ENCODE data around the gene ACSL3.

Gene ACSL3

GRCh38 chr2:222973237-222973636, 112.4 kb downstream of the ACSL3 start:
- H3K79me1 ChIP-seq (ENCODE audit: low read depth, low read length): no peaks in the 10 kb centered on the region
- H3K9me3 ChIP-seq (replicated peaks in 1 of 2; ENCODE audit: control insufficient read depth in 2 of 2, insufficient read depth in 1 of 2, low read depth in 1 of 2, low read length in 2 of 2): no peaks in the 10 kb centered on the region
- H2AFZ ChIP-seq (ENCODE audit: low read length): no peak overlapping the region
- peaks cover 0 to 3% of the 10 kb centered on the region in 2 donors for H3K4me1 ChIP-seq (ENCODE audit: control insufficient read depth in 2 of 2, insufficient read depth in 1 of 2, low read depth in 1 of 2, low read length in 2 of 2)
- no peaks in the 10 kb centered on the region for H3K27me3 ChIP-seq (ENCODE audit: control insufficient read depth in 3 of 3, insufficient read depth in 3 of 3, low read depth in 1 of 3, low read length in 3 of 3)
- H3K23ac ChIP-seq (ENCODE audit: low read depth, low read length, poor library complexity): no peak overlapping the region
- H3K36me3 ChIP-seq (replicated peaks in 1 of 2; ENCODE audit: control insufficient read depth in 2 of 2, insufficient read depth in 2 of 2, low read length in 2 of 2): no peaks in the 10 kb centered on the region
- H2BK15ac ChIP-seq (ENCODE audit: low read length): no peak overlapping the region
- H2BK5ac ChIP-seq (ENCODE audit: low read length): no peak overlapping the region
- no CpG with 5 or more reads among the region's 4 CpGs for WGBS, 2 donors (ENCODE audit: extremely low coverage in 2 of 2, insufficient read length in 2 of 2, insufficient replicate concordance in 1 of 2)
- DNase-seq (ENCODE audit: low spot score): no peak
- H4K8ac ChIP-seq (ENCODE audit: low read depth, low read length): no peak overlapping the region
- H3K4ac ChIP-seq (ENCODE audit: low read length): no peak overlapping the region
- no peak overlapping the region for H3K18ac ChIP-seq (ENCODE audit: low read length)
- no peak overlapping the region for H3K4me3 ChIP-seq (ENCODE audit: low read length in 2 of 2)
- no peak overlapping the region for H3K4me2 ChIP-seq (ENCODE audit: insufficient read depth, low read length, poor library complexity, severe bottlenecking)
- H4K91ac ChIP-seq (ENCODE audit: low read depth, low read length, poor library complexity): no peak overlapping the region
- no peak overlapping the region for H2AK5ac ChIP-seq (ENCODE audit: low read depth, low read length)
- H3K14ac ChIP-seq (ENCODE audit: low read length): no peak overlapping the region
- H2BK12ac ChIP-seq (ENCODE audit: low read length): no peak overlapping the region
- no peak overlapping the region for H3K9ac ChIP-seq (ENCODE audit: low read depth, low read length, poor library complexity)
- no peak overlapping the region for H3K27ac ChIP-seq (replicated peaks; ENCODE audit: low read length)
- no peak overlapping the region for H2BK120ac ChIP-seq (ENCODE audit: low read depth, low read length)

- WGBS, 2 donors (ENCODE audit: extremely low coverage in 2 of 2, insufficient read length in 2 of 2, insufficient replicate concordance in 1 of 2): no CpG with 5 or more reads among the region's 2 CpGs
- no peak overlapping the region for H2BK15ac ChIP-seq (ENCODE audit: low read length)
- H3K4me3 ChIP-seq (ENCODE audit: low read length in 2 of 2): no peak overlapping the region
- H3K27me3 ChIP-seq (ENCODE audit: control insufficient read depth in 3 of 3, insufficient read depth in 3 of 3, low read depth in 1 of 3, low read length in 3 of 3): no peaks in the 10 kb centered on the region
- no peak overlapping the region for H3K4ac ChIP-seq (ENCODE audit: low read length)
- H3K36me3 ChIP-seq (replicated peaks in 1 of 2; ENCODE audit: control insufficient read depth in 2 of 2, insufficient read depth in 2 of 2, low read length in 2 of 2): no peaks in the 10 kb centered on the region
- H3K9me3 ChIP-seq (replicated peaks in 1 of 2; ENCODE audit: control insufficient read depth in 2 of 2, insufficient read depth in 1 of 2, low read depth in 1 of 2, low read length in 2 of 2): no peaks in the 10 kb centered on the region
- no peak overlapping the region for H2BK5ac ChIP-seq (ENCODE audit: low read length)
- no peak overlapping the region for H2BK12ac ChIP-seq (ENCODE audit: low read length)
- no peaks in the 10 kb centered on the region for H3K79me1 ChIP-seq (ENCODE audit: low read depth, low read length)
- no peak overlapping the region for H4K91ac ChIP-seq (ENCODE audit: low read depth, low read length, poor library complexity)
- no peak overlapping the region for H3K18ac ChIP-seq (ENCODE audit: low read length)
- no peak for DNase-seq (ENCODE audit: low spot score)
- no peak overlapping the region for H4K8ac ChIP-seq (ENCODE audit: low read depth, low read length)
- no peak overlapping the region for H2AK5ac ChIP-seq (ENCODE audit: low read depth, low read length)
- no peak overlapping the region for H2AFZ ChIP-seq (ENCODE audit: low read length)
- no peak overlapping the region for H3K4me2 ChIP-seq (ENCODE audit: insufficient read depth, low read length, poor library complexity, severe bottlenecking)
- H3K14ac ChIP-seq (ENCODE audit: low read length): no peak overlapping the region
- H3K27ac ChIP-seq (replicated peaks; ENCODE audit: low read length): no peak overlapping the region
- no peak overlapping the region for H3K23ac ChIP-seq (ENCODE audit: low read depth, low read length, poor library complexity)
- H3K9ac ChIP-seq (ENCODE audit: low read depth, low read length, poor library complexity): no peak overlapping the region
- peaks cover 0 to 3% of the 10 kb centered on the region in 2 donors for H3K4me1 ChIP-seq (ENCODE audit: control insufficient read depth in 2 of 2, insufficient read depth in 1 of 2, low read depth in 1 of 2, low read length in 2 of 2)
- H2BK120ac ChIP-seq (ENCODE audit: low read depth, low read length): no peak overlapping the region
Measured at GRCh38 chr2:222973733-222974132, 112.9 kb downstream of the ACSL3 start.

GRCh38 chr2:222976521-222977061, 115.8 kb downstream of the ACSL3 start:
- H3K14ac ChIP-seq (ENCODE audit: low read length): no peak overlapping the region
- H2BK15ac ChIP-seq (ENCODE audit: low read length): no peak overlapping the region
- no peak overlapping the region for H2BK120ac ChIP-seq (ENCODE audit: low read depth, low read length)
- H4K91ac ChIP-seq (ENCODE audit: low read depth, low read length, poor library complexity): no peak overlapping the region
- H3K4me1 ChIP-seq (ENCODE audit: control insufficient read depth in 2 of 2, insufficient read depth in 1 of 2, low read depth in 1 of 2, low read length in 2 of 2): peaks cover 0 to 3% of the 10 kb centered on the region in 2 donors
- H2BK12ac ChIP-seq (ENCODE audit: low read length): no peak overlapping the region
- H2AK5ac ChIP-seq (ENCODE audit: low read depth, low read length): no peak overlapping the region
- no peak overlapping the region for H3K9ac ChIP-seq (ENCODE audit: low read depth, low read length, poor library complexity)
- no peak overlapping the region for H3K23ac ChIP-seq (ENCODE audit: low read depth, low read length, poor library complexity)
- no peak for DNase-seq (ENCODE audit: low spot score)
- no peaks in the 10 kb centered on the region for H3K9me3 ChIP-seq (replicated peaks in 1 of 2; ENCODE audit: control insufficient read depth in 2 of 2, insufficient read depth in 1 of 2, low read depth in 1 of 2, low read length in 2 of 2)
- H3K36me3 ChIP-seq (replicated peaks in 1 of 2; ENCODE audit: control insufficient read depth in 2 of 2, insufficient read depth in 2 of 2, low read length in 2 of 2): no peaks in the 10 kb centered on the region
- H3K27me3 ChIP-seq (ENCODE audit: control insufficient read depth in 3 of 3, insufficient read depth in 3 of 3, low read depth in 1 of 3, low read length in 3 of 3): no peaks in the 10 kb centered on the region
- H3K4me2 ChIP-seq (ENCODE audit: insufficient read depth, low read length, poor library complexity, severe bottlenecking): no peak overlapping the region
- no peaks in the 10 kb centered on the region for H3K79me1 ChIP-seq (ENCODE audit: low read depth, low read length)
- H2AFZ ChIP-seq (ENCODE audit: low read length): no peak overlapping the region
- no peak overlapping the region for H3K4me3 ChIP-seq (ENCODE audit: low read length in 2 of 2)
- H3K18ac ChIP-seq (ENCODE audit: low read length): no peak overlapping the region
- H3K4ac ChIP-seq (ENCODE audit: low read length): no peak overlapping the region
- no peak overlapping the region for H3K27ac ChIP-seq (replicated peaks; ENCODE audit: low read length)
- no peak overlapping the region for H4K8ac ChIP-seq (ENCODE audit: low read depth, low read length)
- no peak overlapping the region for H2BK5ac ChIP-seq (ENCODE audit: low read length)
- WGBS, 2 donors (ENCODE audit: extremely low coverage in 2 of 2, insufficient read length in 2 of 2, insufficient replicate concordance in 1 of 2): no CpG with 5 or more reads among the region's 3 CpGs

DNA sequence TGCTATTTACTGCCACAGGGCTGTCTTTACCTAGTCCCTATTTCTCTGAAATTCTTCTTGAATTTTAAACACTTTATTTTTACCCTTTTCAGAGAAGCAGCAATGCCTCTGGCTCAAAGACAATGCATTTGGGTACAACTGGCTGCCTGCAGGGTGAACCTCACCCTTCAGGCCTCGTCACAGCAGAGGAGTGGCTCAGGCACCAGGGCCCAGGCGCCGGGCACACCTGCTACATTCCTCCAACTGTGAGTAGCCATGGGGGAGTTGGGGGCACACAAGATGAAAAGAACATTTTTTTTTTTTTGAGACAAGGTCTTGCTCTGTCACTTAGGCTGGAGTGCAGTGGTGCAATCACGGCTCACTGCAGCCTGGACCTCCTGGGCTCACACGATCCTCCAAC, 116.3 kb downstream of the ACSL3 start:
- no peak overlapping the region for H3K14ac ChIP-seq (ENCODE audit: low read length)
- H4K8ac ChIP-seq (ENCODE audit: low read depth, low read length): no peak overlapping the region
- H3K27me3 ChIP-seq (ENCODE audit: control insufficient read depth in 3 of 3, insufficient read depth in 3 of 3, low read depth in 1 of 3, low read length in 3 of 3): no peaks in the 10 kb centered on the region
- H3K9me3 ChIP-seq (replicated peaks in 1 of 2; ENCODE audit: control insufficient read depth in 2 of 2, insufficient read depth in 1 of 2, low read depth in 1 of 2, low read length in 2 of 2): no peaks in the 10 kb centered on the region
- no peak overlapping the region for H2BK5ac ChIP-seq (ENCODE audit: low read length)
- no peak overlapping the region for H2AK5ac ChIP-seq (ENCODE audit: low read depth, low read length)
- H2BK15ac ChIP-seq (ENCODE audit: low read length): no peak overlapping the region
- no peaks in the 10 kb centered on the region for H3K36me3 ChIP-seq (replicated peaks in 1 of 2; ENCODE audit: control insufficient read depth in 2 of 2, insufficient read depth in 2 of 2, low read length in 2 of 2)
- no peak overlapping the region for H3K4ac ChIP-seq (ENCODE audit: low read length)
- H4K91ac ChIP-seq (ENCODE audit: low read depth, low read length, poor library complexity): no peak overlapping the region
- no peak overlapping the region for H3K27ac ChIP-seq (replicated peaks; ENCODE audit: low read length)
- DNase-seq (ENCODE audit: low spot score): no peak
- H3K9ac ChIP-seq (ENCODE audit: low read depth, low read length, poor library complexity): no peak overlapping the region
- peaks cover 0 to 3% of the 10 kb centered on the region in 2 donors for H3K4me1 ChIP-seq (ENCODE audit: control insufficient read depth in 2 of 2, insufficient read depth in 1 of 2, low read depth in 1 of 2, low read length in 2 of 2)
- no peaks in the 10 kb centered on the region for H3K79me1 ChIP-seq (ENCODE audit: low read depth, low read length)
- H3K4me2 ChIP-seq (ENCODE audit: insufficient read depth, low read length, poor library complexity, severe bottlenecking): no peak overlapping the region
- no peak overlapping the region for H3K4me3 ChIP-seq (ENCODE audit: low read length in 2 of 2)
- no peak overlapping the region for H2AFZ ChIP-seq (ENCODE audit: low read length)
- no peak overlapping the region for H3K23ac ChIP-seq (ENCODE audit: low read depth, low read length, poor library complexity)
- no peak overlapping the region for H2BK12ac ChIP-seq (ENCODE audit: low read length)
- WGBS, 2 donors (ENCODE audit: extremely low coverage in 2 of 2, insufficient read length in 2 of 2, insufficient replicate concordance in 1 of 2): no CpG with 5 or more reads among the region's 5 CpGs
- no peak overlapping the region for H2BK120ac ChIP-seq (ENCODE audit: low read depth, low read length)
- H3K18ac ChIP-seq (ENCODE audit: low read length): no peak overlapping the region
